MM.1S (cell line): Measurements from ENCODE around the gene GPI.

Experiments used
- DNase-seq: peaks from one replicate; pipeline ENCODE4 v3.0.0-alpha.2; 2015
- H2AFZ ChIP-seq: fragments of 300-600 bp; sonication (generic); 2 replicates; pipeline ENCODE4 v1.6.0; 2016; ENCODE audit warnings: antibody characterized with exemption, low read length
- H3F3A ChIP-seq: fragments of 300-600 bp; sonication (generic); 2 replicates; pipeline ENCODE4 v1.6.1; 2016; ENCODE audit warnings: mild to moderate bottlenecking, antibody characterized with exemption, low read length, moderate library complexity, mixed read lengths; ENCODE audit not compliant: insufficient read depth
- H3K27ac ChIP-seq: fragments of 300-600 bp; sonication (generic); 2 replicates; pipeline ENCODE4 v1.5.1; 2016; ENCODE audit warnings: mild to moderate bottlenecking, low read length
- H3K27me3 ChIP-seq: fragments of 300-600 bp; sonication (generic); replicated peaks from 2 replicates; pipeline ENCODE4 v1.6.0; 2016; ENCODE audit warnings: low read length; ENCODE audit not compliant: insufficient read depth
- H3K36me3 ChIP-seq: fragments of 300-600 bp; sonication (generic); replicated peaks from 2 replicates; pipeline ENCODE4 v1.6.1; 2016; ENCODE audit warnings: mild to moderate bottlenecking, low read length, mixed read lengths; ENCODE audit not compliant: insufficient read depth
- H3K4me1 ChIP-seq: fragments of 300-600 bp; sonication (generic); 2 replicates; pipeline ENCODE4 v1.6.1; 2016; ENCODE audit warnings: low read length, mixed read lengths
- H3K4me2 ChIP-seq: fragments of 300-600 bp; sonication (generic); 2 replicates; pipeline ENCODE4 v1.6.0; 2016; ENCODE audit warnings: low read depth, low read length
- H3K4me3 ChIP-seq: fragments of 300-600 bp; sonication (generic); 2 replicates; pipeline ENCODE4 v1.5.1; 2016; ENCODE audit warnings: low read length, mixed read lengths
- H3K79me2 ChIP-seq: fragments of 300-600 bp; sonication (generic); 2 replicates; pipeline ENCODE4 v1.6.1; 2016; ENCODE audit warnings: mixed run types, low read length, mixed read lengths
- H3K9ac ChIP-seq: fragments of 300-600 bp; sonication (generic); 2 replicates; pipeline ENCODE4 v1.6.1; 2016; ENCODE audit warnings: low read length, mixed read lengths
- H3K9me2 ChIP-seq: fragments of 300-600 bp; sonication (generic); replicated peaks from 2 replicates; pipeline ENCODE4 v1.6.1; 2016; ENCODE audit warnings: mild to moderate bottlenecking, low read length, mixed read lengths; ENCODE audit not compliant: insufficient read depth
- H3K9me3 ChIP-seq: fragments of 300-600 bp; sonication (generic); replicated peaks from 2 replicates; pipeline ENCODE4 v1.6.1; 2016; ENCODE audit warnings: mild to moderate bottlenecking, low read length, mixed read lengths; ENCODE audit not compliant: insufficient read depth
- H4K20me1 ChIP-seq: fragments of 300-600 bp; sonication (generic); 2 replicates; pipeline ENCODE4 v1.6.1; 2016; ENCODE audit warnings: mild to moderate bottlenecking, low read length, moderate library complexity, mixed read lengths; ENCODE audit not compliant: insufficient read depth
- EZH2 ChIP-seq: fragments of 300-600 bp; sonication (generic); optimal IDR thresholded peaks from 2 replicates; pipeline ENCODE3; 2017; ENCODE audit warnings: low read depth, mild to moderate bottlenecking, antibody characterized with exemption, low read length, mixed read lengths
- EZH2phosphoT487 ChIP-seq: fragments of 300-600 bp; sonication (generic); IDR thresholded peaks from 2 replicates; pipeline ENCODE4 v1.6.1; 2018; ENCODE audit warnings: antibody characterized with exemption, low read length
- TF ChIP-seq, protein P1 (sequence below): fragments of 300-600 bp; sonication (generic); IDR thresholded peaks from 2 replicates; pipeline ENCODE4 v1.5.1; 2016; ENCODE audit warnings: antibody characterized with exemption, low read length, mixed read lengths

Gene GPI

DNA sequence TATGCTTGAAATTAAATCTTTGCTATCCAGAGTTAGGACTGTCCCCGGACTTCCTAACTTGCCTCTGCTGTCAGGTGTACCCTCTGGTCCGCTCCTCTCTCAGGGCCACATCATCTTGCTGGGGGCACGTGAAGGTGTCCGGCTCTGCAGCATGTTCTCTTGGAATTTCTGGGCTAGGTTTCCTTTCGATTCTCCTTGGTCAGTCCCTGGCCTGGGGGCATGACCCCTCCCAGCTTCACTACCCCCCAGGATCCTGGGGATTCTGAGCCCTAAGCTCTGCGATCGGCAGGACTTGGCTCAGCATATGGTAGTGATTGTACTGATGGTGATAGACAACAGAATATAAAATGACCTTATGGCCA, 5.1 kb upstream of the GPI start:
- peaks cover 13% of the 10 kb centered on the region for H3K4me1 ChIP-seq
- no peaks in the 10 kb centered on the region for H3K9me2 ChIP-seq
- no peak for DNase-seq
- H3K27me3 ChIP-seq, result no peaks in the 10 kb centered on the region
- no peaks in the 10 kb centered on the region for H3K79me2 ChIP-seq
- no peaks in the 10 kb centered on the region for H3K9me3 ChIP-seq
- H4K20me1 ChIP-seq, result no peaks in the 10 kb centered on the region
- TF ChIP-seq EZH2 (no peak), EZH2phosphoT487 (no peak)
- TF ChIP-seq, protein P1, sequence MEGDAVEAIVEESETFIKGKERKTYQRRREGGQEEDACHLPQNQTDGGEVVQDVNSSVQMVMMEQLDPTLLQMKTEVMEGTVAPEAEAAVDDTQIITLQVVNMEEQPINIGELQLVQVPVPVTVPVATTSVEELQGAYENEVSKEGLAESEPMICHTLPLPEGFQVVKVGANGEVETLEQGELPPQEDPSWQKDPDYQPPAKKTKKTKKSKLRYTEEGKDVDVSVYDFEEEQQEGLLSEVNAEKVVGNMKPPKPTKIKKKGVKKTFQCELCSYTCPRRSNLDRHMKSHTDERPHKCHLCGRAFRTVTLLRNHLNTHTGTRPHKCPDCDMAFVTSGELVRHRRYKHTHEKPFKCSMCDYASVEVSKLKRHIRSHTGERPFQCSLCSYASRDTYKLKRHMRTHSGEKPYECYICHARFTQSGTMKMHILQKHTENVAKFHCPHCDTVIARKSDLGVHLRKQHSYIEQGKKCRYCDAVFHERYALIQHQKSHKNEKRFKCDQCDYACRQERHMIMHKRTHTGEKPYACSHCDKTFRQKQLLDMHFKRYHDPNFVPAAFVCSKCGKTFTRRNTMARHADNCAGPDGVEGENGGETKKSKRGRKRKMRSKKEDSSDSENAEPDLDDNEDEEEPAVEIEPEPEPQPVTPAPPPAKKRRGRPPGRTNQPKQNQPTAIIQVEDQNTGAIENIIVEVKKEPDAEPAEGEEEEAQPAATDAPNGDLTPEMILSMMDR, result no peak
- peak overlapping the region; percentile 61 for H3K4me3 ChIP-seq
- H3K36me3 ChIP-seq, result no peaks in the 10 kb centered on the region
- H3F3A ChIP-seq, result peaks cover 26% of the 10 kb centered on the region; the same call in 1 of the 2 replicates
- H3K4me2 ChIP-seq, result peak overlapping the region; percentile 88; the same call in 1 of the 2 replicates
- peak overlapping the region; percentile 48; the same call in 1 of the 2 replicates for H3K27ac ChIP-seq
- H3K9ac ChIP-seq, result no peak overlapping the region
- H2AFZ ChIP-seq, result peak overlapping the region; percentile 81

DNA sequence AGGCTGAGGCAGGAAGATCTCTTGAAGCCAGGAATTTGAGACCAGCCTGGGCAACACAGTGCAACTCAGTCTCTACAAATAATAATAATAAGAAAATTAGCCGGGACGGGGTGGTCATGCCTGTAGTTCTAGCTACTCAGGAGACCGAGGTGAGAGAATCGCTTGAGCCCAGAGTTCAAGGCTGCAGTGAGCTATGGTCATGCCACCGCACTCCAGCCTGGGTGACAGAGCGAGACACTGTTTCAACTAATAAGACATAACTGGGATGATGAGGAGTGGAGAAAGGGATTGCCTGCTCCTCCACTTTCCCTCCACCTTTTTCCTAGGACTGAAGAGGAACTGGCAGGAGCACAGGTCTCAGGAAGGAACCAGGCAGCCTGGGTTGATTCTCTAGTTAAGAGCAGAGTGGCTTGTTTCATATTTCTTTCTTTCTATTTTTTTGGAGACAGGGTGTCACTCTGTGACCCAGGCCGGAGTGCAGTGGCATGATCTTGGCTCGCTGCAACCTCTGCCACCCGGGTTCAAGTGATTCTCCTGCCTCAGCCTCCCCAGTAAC, 4.6 kb upstream of the GPI start:
- H4K20me1 ChIP-seq, result no peaks in the 10 kb centered on the region
- H3K9me3 ChIP-seq, result no peaks in the 10 kb centered on the region
- TF ChIP-seq EZH2phosphoT487, result no peak
- no peak for TF ChIP-seq EZH2
- TF ChIP-seq, protein P1, result no peak
- no peaks in the 10 kb centered on the region for H3K9me2 ChIP-seq
- no peak overlapping the region for H3K4me3 ChIP-seq
- peaks cover 26% of the 10 kb centered on the region; the same call in 1 of the 2 replicates for H3F3A ChIP-seq
- peaks cover 4% of the 10 kb centered on the region for H3K79me2 ChIP-seq
- no peaks in the 10 kb centered on the region for H3K36me3 ChIP-seq
- H3K9ac ChIP-seq, result no peak overlapping the region
- H3K4me1 ChIP-seq, result peaks cover 13% of the 10 kb centered on the region
- no peak overlapping the region for H3K27ac ChIP-seq
- no peak for DNase-seq
- H3K27me3 ChIP-seq, result no peaks in the 10 kb centered on the region
- H2AFZ ChIP-seq, result no peak overlapping the region
- no peak overlapping the region for H3K4me2 ChIP-seq

DNA sequence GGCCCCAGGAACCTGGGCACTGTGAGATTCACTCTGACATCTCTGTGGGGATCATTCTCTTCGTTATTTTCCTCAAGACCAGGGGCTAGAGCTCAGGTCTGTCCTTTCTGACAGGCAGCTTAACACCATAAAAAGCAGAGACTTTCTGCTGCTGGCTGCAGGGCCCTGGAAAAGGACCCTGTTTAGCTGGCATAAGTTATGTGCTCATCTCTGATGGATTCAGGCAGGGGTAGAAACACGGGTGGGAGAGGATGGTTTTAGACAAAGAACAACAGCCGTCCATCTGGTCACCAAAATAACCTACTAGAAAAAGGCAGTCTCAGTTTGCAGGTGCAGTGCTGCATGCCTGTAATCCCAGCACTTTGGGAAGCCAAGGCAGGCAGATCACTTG, 2.3 kb upstream of the GPI start:
- DNase-seq, result no peak
- no peak overlapping the region for H3K4me3 ChIP-seq
- H3F3A ChIP-seq, result peaks cover 26% of the 10 kb centered on the region; the same call in 1 of the 2 replicates
- TF ChIP-seq EZH2 (no peak), EZH2phosphoT487 (no peak)
- TF ChIP-seq, protein P1, result no peak
- no peaks in the 10 kb centered on the region for H3K27me3 ChIP-seq
- H3K9me2 ChIP-seq, result no peaks in the 10 kb centered on the region
- H3K9ac ChIP-seq, result no peak overlapping the region
- H3K79me2 ChIP-seq, result peaks cover 27% of the 10 kb centered on the region
- no peak overlapping the region for H2AFZ ChIP-seq
- H3K4me2 ChIP-seq, result no peak overlapping the region
- H3K9me3 ChIP-seq, result no peaks in the 10 kb centered on the region
- H3K4me1 ChIP-seq, result peaks cover 28% of the 10 kb centered on the region
- H3K36me3 ChIP-seq, result peaks cover 5% of the 10 kb centered on the region; the same call in 1 of the 2 replicates
- H3K27ac ChIP-seq, result no peak overlapping the region
- H4K20me1 ChIP-seq, result 0 out of 2 replicates have a peak, but pooled peaks cover 9% of the 10 kb centered on the region
